HG03103 (cell line): Measurements from ENCODE around the gene LRRC7.

Source experiments
- ATAC-seq: cut with Tn5 transposase; IDR thresholded peaks from one replicate; pipeline ENCODE4 v1.9.1; 2021; ENCODE audit warnings: low read depth; ENCODE audit not compliant: unreplicated experiment

Gene LRRC7

DNA sequence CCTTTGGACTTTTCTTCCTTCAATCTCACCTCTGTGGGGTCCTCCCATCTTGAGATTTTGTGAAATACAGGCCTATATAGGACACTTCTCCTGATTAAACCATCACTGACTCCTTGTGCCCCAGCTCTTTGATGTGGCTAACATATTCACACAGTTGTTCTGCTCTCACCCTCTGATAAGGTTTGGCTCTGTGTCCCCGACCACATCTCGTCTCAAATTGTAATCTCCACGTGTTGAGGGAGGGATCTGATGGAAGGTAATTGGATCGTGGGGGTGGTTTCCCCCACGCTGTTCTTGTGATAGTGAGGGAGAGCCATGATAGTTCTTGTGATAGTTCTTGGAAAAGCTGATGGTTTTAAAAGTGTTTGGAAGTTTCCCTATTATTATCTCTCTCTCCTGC lies 19.7 kb downstream of the LRRC7 start:
- no peak for ATAC-seq

DNA sequence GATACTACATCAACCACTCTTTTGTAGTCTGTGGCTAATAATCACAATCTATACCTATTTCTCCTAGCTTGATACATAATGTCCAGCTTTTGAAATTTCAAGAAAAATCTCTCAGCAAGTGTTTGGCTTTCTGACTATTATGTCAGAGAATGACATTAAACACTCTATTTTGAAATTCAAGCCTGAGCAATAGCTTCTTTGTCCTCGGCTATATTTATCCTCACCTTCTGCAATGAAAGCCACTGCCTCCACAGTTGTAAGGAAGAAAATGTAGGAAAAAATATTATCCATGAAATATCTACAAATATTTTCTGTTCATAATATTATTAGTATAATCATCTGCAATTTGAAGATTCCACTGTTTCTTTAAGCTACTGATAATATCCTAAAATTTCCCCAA lies 22.1 kb downstream of the LRRC7 start:
- no peak for ATAC-seq

DNA sequence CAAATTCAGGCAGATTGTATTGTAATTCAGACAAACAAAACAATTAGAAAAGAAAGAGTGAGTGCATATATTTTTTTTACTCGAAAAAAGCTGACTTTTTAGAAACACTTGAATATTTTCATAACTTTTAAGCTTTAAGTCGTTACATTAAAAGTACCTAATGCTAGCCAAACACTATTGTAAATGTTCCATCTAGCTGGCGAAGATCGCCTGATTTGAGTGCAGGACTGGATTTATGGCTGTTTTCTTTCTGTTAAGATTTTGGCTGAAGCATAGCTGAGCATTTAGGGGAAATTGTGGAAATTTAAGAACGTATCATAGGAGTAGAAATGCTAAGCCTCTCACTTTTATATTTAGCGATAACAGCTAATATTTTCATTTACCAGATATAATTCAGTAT lies 24.6 kb downstream of the LRRC7 start:
- no peak for ATAC-seq

DNA sequence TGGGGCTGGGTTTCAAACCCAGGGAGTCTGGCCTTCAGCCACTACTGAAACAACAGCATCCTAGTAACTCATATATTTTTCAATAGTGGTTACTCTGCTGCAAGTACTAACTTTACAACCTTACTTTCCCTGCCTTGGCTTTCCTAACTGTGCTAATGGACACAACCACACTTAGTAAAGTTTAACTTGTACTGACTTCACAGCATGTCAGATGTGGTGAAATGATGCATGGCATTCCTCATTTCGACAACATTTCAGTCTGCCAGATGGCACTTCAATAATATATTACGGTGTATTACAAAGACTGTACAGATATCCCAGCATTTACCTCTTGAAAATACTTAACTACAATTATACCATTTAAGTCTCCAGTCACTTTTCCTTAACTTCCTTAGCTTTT lies 27.8 kb downstream of the LRRC7 start:
- no peak for ATAC-seq

DNA sequence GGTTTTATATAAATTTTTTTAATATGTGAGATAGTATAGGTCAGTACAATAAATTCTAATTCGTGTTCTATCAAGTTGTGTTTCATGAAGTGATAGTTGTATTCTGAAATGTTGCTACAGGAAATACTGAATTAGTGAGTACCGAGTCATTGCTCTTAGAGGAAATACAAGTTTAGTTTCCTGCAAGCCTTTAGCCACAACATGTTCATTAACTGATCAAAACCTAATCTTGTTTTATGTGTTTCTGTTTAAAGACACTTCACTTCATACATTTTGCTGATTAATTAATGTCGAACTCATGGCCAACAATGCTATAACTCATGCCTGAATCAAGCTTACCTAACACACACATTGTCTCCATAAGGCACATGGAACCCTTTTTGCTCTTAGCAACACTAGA lies 43.6 kb downstream of the LRRC7 start:
- no peak for ATAC-seq

DNA sequence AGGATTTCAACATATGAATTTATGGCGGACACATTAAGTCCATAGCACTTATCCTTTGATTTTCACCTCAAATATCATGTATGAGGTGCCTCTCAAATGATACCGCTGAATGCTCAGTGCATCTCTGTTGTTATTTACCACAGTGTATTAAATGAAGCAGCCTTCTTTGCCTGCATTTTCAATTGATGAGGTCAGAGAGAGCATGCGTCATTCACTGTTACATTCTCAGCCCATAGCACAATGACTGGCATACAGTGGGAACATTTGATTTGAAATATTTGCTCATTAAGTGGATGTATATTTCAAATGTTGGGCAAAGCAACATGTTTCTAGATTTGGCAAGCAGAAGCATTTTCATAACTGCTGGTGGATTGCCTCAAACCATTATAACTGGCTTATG lies 45.7 kb downstream of the LRRC7 start:
- no peak for ATAC-seq

DNA sequence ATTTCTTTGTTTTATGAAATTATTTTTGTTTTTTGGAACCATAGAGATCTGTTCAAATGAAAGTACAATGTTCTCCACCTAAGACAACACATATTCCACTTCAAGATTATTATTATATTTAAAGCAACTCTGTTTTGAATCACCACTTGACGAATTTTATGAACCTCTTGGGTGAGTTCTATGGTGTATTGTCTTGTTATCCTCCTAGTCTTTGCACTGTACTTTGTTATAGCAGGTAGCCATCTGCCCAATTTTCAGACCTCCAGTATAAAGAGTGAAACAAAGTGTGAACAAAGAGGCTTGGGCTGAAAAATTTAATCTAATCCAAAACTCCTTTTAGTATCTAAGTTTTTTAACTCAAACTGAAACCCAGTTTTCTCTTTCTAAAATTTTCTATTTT lies 71.0 kb downstream of the LRRC7 start:
- ATAC-seq, result no peak

DNA sequence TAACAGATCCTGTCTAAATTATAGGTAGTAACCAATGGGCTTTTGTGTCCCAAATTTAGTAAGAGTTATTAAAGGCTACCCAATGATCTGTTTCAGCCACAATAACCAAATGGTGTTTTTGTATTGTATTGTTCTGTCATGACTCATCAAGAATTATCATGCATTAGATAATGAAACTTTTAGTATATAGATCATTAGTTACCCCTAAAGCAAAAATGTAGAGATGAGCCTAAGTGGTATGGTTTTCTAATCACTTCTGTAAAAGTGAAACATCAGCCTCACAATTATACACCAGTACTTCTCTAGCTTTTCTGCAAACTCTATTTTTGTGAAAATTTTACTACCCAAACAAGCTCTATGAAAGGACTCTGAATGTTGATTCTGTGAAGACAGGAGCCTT lies 71.4 kb downstream of the LRRC7 start:
- ATAC-seq, result no peak

DNA sequence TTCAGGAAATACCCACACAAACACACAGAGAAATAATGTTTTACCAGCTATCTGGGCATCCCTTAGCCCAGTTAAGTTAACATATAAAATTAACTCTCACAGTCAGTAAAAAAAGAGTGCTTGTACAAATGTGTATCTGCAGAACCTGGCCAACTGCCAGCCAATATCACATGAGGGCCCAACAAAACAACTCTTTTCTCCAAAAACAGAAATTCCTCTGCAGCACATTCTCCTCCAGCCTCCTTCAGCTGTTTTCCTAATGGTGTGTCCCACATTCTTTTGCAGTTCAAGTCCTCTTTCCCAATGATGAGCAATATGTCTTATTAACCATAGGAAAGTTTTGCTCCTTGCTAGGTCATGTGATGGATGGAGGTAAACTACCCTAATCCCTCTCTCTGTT lies 75.5 kb downstream of the LRRC7 start:
- ATAC-seq, result no peak

DNA sequence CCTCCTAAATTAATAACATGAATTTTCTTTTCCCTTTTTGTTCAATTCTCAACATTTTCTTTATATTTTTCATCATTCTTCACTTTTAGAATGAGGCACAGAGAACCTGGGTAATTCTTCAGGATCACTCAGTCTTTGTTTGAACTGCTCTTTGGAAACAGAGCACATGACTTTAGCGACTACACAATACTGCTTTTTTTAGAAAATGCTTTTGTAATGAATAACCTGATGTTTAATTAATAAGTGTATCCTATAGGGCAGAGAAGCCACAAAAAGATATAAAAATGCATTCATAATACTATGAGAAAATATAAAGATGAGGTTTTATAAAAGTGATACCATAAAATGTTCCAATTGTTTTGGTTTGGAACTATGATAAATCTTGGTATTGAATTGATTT lies 77.8 kb downstream of the LRRC7 start:
- no peak for ATAC-seq

DNA sequence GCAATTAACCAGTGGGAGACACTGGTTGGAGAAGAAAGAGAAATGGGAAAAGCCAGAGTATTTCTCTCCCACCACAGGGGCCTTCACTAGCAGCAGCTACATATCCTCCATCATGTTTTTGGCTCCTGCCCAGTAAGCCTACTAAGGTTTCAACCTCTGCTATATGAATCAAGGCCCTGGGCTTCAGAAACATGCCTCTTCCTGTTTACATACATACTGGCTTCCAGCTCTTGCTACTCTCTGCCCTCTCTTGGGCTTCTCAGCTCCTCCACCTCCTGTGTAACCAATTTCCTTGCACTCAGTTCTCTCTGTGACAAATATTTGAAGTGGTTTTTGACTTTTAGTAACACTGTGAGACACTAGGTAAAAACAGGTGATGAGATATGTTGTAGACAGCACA lies 80.8 kb downstream of the LRRC7 start:
- ATAC-seq, result no peak

DNA sequence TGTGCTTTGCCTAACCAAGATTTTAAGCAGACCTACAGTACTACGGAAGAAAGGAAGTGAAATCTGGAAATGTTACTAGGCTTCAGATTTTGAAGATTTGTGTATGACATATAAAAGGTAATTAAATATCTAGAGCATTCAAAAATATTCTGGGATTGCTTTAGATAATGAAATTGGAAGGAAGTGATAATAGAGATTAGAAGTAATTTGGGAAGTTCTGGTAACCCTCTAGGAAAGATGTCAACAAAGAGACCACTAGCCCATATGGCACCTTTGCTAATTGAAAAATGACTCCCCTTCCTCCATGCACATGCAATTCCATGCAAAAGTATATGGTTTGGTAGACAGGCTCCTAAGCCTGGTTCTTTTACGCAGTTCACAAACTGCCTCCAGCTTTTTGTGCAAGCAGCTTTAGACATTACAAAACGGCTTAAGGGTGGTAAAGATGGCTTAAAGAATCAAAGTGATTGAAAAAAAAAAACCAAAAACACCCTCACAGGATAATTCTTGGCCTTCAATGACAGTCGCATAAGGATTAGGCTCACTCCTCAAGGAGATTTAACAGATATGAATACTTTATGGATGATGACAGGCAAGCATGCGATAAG lies 81.8 kb downstream of the LRRC7 start:
- ATAC-seq, result no peak

DNA sequence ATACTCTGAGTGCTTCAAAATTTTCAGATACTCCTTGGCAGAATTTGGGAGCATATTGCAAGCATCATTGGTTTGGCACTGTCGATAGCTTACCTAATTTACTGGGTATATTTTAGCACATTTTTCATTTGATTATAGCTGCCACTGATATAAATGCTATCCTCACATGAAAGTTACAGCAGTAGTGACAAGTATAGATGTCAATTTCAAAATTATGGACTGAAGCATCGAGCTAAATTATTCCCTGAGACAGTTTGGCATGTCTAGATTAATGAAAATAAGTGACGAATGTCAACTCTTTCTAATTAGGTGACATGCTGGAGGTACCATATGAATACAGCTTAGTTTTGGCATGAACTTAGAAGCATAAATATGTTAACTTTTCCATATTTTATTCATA lies 83.1 kb downstream of the LRRC7 start:
- no peak for ATAC-seq

DNA sequence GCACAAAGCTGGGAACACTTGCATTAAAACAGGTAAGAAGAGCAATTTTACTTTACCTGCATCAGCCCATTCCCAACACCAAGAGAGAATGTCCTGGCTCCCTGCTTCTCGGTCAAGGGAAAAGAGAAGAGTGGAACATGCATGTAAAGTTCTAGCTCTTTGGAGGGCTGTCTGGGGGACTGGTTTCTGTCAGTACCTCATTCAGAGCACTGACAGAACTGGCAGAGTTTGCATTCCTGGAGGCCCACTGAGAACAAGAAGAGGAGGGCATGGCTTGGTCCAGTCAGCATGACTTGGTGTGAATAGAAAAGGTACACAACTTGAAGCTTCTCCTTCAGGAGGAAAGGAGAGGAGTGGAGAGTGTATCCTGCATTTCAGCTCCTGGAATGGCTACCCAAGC lies 83.9 kb downstream of the LRRC7 start:
- no peak for ATAC-seq

DNA sequence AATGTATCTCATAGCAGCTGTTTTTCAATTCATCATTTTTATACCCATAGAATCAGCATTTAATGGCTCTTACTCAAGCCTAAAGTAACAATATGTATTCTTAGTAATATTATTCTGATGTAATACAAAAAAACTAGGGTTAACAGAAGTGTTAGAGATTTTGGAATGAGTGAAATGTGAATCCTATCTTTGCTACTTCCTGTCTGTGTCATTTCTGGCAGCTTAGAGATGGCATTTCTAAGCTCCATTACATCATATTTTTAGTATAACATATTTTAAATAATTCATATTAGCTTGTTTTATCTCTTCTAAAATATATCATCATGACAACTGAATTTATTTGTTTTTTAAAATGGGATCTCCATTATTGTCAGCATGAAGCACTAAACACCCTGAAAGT lies 90.2 kb downstream of the LRRC7 start:
- no peak for ATAC-seq

DNA sequence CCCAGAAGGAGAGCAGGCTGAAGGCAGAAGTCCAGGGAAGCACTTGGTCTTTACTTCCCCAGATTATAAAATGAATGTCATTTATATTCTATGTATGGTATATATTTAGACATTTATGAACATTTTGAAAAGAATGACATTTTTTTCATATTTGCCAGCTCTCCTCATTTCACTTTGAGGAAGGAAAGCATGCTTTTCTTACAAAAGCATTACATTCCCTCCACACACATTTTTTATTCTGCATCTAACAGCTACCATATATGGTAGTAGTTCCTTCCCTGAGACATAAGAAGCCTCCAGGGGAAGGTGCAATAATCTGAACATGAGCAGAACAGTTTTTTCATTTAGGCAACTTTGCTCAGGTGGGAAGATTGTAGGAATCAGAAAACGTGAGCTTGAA lies 94.0 kb downstream of the LRRC7 start:
- ATAC-seq, result no peak

DNA sequence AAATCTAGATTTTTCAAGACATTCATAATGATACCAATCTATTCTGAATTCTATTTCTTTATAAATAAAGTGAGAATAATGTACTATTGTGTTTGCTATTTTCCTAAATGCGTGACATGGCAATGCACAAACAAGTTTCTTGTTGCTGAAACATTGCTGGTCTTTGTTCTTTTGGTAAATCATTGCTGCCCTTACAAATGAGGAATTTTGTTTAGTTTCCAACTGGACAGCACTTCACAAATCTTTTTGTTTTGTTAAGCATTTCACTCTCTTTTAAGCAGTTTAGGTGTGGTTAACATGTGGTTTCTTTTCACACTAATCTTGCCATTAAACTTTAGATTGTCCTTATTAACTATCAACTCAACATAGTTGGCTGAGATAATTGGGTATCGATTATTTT lies 94.6 kb downstream of the LRRC7 start:
- no peak for ATAC-seq

DNA sequence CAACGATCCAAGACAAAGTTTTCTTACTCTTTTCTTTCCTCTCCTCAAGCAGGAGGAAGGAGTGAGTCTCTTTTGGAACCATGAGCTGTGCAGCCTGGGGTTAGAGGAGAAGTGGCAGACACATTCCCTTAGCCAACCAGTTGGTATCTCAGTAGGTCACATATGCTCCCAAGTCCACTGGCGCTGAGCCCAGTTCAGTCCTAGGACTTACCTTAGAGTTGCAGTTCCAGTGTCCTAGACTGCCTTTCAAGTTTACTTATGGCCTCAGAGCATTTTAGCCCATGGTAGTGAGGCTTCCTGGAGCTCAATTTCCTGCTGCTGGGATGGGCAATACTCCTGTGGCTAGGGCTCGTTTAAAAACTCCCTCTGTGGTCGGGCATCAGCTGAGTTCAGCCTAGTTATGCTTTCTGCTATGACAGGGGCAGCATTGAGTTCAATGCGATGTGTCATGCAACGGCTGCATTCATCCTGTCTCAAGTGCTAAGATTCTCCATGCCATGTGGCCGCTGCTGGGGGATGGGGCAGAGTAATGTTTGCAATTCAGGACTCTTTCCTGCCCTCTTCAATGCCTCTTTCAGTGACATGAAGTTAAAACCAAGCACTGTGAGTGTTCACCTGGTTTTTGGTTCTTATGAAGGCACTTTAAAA lies 103.8 kb downstream of the LRRC7 start:
- no peak for ATAC-seq

DNA sequence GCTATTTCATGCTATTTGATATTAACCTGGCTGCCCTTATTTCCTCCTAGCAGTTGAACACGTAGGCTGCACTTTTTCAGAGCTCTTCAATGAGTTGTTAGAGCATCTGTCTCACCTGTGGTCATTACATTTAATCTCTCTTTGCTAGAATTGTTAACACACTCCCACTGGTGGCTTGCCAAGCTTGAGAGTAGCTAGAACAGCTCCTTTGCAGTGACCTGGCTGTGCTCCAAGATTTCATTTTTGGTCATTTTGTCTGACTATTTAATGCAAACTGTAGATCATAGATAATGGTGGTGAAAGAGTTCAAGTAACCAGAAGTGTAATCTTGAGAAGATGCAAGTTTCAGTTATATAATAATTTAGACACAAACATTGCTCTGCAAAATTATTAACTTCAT lies 105.6 kb downstream of the LRRC7 start:
- ATAC-seq, result no peak

DNA sequence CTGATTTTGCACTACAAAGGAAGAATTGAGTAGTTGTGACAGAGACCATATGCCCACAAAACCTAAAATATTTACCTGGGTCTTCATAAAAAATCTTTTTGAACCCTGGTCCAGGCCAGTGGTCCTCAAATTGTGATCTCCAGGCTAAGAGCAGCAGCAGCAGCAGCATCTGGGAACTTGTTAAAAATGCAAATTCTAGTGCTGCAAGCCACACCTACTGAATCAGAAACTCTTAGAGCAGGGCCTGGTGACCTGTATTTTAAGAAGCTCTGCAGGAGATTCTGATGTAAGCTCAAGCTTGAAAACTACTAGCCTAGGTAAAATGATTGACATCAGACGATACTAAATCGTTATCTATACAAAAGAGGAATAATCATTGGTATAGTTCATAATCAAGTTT lies 112.2 kb downstream of the LRRC7 start:
- ATAC-seq, result no peak

DNA sequence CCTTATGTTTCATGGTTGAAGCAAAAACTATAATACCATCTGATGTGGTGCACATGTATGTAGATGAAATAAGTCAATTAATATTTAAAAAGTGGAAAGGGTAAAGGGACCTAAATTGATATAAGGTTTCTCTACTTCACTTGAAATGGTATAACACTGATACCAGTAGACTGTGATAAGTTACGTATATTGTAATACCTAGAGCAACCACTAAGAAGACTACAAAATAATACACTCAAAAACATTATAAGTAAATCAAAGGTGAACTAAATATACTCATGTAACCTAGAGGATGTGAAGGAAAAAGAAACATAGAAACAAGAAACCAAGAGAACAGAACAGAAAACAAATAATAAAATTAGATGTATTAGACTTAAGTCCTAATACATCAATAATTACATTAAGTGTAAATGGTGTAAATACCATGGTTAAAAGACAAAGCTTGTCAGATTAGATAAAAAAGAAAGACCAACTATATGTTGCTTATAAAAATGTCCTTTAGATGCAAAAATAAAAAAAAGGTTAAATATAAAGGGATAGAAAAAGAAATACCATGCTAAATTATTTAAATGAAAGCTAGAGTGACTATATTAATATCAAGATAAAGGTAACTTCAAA lies 118.8 kb downstream of the LRRC7 start:
- no peak for ATAC-seq

DNA sequence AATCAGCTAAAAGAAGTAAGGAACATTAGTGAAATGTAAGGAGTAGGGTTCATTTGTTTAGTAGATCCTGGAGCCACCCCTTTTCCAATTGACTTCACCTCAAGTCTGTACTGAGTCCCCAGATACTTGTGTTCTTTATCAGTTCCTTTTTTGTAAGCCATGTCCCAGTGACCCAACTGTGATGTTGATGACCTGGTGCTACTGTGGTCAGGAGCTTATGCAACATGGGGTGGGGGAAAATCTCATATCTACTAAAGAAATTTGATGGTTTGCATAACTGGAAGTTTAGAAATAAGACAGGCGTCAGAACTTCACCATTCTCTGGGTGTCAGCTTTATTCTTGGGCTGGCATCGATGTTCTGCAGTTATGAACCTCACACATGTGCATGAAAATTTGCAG lies 120.5 kb downstream of the LRRC7 start:
- ATAC-seq, result no peak
